Endothelial cell of hepatic sinusoid (primary cell): ENCODE data around the gene KIN.
"Not testable (repeated sequence)": the region's sequence is repeated elsewhere in the genome, so short reads cannot be mapped to it uniquely, and the experiment has no call there.

Experiments
- in situ Hi-C: cut with HindIII; loops from 2 replicates; pipeline ENCODE4 v1.10.0; 2017; ENCODE audit warnings: low sequenced_read_pairs

The KIN gene, protein sequence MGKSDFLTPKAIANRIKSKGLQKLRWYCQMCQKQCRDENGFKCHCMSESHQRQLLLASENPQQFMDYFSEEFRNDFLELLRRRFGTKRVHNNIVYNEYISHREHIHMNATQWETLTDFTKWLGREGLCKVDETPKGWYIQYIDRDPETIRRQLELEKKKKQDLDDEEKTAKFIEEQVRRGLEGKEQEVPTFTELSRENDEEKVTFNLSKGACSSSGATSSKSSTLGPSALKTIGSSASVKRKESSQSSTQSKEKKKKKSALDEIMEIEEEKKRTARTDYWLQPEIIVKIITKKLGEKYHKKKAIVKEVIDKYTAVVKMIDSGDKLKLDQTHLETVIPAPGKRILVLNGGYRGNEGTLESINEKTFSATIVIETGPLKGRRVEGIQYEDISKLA

DNA sequence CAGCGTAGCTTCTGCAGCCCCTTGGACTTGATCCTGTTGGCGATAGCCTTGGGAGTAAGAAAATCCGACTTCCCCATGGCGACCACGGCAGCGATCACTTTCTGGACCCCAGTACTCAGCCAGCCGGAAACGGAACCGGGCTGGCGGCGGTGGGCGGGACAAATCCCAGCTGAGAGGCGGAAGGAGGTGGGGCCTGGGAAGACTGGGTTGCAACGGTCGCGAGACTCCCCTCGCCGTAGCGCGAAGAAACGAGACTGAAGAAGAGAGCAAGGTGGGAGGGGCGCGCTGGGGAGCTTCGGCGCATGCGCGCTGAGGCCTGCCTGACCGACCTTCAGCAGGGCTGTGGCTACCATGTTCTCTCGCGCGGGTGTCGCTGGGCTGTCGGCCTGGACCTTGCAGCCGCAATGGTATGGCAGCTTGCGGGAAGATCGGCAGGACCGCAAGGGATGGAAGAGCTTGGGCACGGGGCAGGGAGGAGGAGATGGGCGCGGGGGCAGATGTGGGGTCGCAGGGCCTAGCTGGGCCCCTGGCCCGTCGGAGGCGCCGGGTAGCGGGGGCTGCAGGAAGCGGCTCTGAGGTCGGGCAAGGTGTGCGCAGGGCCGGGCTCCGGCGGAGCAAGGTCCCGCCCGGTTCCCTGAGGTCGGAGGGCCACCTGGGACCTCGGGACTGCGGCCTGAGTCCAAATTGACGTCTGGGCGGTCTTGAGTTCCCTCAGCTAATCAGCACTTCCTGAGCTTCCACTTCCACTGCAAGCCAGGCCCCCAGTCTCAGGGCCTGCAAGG, at the start of gene KIN, which contains the start of gene ATP5F1C:
Gene KIN (minus strand): TSS at position 137 of the 782 bp plus-strand sequence. CDS start 60 bp downstream, at position 77.
Gene ATP5F1C (plus strand): TSS at position 321 of the 782 bp plus-strand sequence. CDS start 31 bp downstream, at position 352.
- in situ Hi-C loops = no loop called here

DNA sequence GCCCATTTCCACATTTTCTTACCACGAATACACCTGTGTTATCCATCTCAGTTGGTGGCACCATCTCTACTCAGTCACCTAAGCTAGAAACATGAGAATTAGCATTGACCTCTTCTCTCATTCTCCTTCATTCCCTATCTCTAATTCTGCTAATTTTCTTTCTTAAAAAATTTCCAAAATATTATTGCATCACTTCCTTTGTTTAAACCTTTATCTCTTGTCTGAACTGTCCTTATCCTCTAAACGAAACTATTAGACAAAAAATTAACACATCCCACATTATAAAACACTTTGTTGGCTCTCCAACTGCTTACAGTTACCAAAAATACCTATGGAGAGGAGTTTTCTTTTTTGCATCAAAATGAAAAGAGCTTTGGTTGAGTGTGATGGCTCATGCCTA, 48.8 kb upstream of the KIN start:
- in situ Hi-C loops = no loop called here

DNA sequence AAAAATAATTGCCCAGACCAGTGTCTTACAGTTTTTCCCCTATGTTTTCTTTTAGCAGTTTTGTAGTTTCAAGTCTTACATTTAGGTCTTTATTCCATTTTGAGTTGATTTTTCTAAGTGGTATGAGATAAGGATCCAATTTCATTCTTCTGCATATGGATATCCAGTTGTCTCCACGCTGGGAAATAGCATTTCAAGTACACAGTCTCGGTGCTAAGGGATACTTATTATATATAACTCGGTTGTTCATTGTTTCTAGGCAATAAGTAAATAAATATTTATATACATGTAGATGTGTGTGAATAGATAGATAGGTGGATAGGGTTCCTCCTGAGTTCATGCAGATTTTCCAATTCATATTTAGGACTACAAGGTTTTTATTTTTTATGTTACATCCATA, 46.5 kb upstream of the KIN start:
- in situ Hi-C loops = no loop called here

DNA sequence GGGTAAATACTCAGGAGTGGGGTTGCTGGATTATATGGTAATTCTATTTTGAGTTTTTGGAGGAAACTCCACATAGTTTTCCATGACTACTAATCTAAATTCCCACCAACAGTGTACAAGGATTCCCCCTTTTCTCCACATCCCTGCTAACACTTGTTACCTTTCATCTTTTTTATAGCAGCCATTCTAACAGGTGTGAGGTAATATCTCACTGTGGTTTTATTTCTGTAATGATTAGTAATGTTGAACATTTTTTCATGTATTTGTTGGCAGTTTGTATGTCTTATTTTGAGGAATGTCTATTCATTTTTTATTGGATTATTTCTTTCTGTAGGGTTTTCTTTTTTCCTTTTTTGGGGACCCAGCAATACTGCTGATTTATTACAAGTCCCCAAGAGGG, 45.4 kb upstream of the KIN start:
- in situ Hi-C loops = no loop called here

DNA sequence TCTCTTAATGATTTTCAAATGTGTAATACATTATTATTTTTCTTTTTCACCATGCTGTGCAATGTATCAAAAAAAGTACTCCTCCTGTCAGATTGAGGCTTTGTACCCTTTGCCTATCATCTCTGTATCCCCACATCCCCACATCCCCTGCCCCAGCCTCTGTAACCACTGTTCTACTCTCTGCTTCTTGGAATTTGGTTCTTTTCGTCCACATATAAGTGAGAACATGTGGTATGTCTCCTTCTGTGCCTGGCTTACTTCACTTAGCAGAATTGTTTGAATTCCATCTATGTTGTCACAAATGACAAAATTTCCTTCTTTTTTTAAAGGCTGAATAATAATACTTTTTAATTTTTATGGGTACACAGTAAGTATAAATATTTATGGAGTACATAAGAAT, 44.3 kb upstream of the KIN start:
- in situ Hi-C loops = no loop called here

DNA sequence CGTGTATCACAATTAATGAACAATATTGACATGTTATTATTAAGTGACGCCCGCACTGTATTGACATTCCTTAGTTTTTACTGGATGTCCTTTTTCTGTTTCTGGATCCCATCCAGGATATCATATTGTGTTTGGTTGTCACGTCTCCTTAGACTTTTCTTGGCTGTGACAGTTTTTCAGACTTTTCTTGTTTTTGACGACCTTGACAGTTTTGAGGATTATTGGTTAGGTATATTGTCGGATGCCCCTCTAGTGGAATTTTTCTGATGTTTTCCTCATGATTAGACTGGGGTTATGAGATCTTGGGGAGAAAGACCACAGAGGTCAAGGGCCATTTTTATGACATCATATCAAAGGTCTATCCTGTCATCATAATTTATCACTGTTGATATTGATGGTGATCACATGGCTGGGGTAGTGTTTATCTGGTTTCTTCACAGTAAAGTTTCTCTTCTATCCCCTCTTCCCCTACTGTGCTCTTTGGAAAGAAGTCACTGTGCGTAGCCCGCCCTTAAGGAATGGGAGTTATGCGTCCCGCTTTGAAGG, 41.6 kb upstream of the KIN start:
- in situ Hi-C loops = no loop called here

DNA sequence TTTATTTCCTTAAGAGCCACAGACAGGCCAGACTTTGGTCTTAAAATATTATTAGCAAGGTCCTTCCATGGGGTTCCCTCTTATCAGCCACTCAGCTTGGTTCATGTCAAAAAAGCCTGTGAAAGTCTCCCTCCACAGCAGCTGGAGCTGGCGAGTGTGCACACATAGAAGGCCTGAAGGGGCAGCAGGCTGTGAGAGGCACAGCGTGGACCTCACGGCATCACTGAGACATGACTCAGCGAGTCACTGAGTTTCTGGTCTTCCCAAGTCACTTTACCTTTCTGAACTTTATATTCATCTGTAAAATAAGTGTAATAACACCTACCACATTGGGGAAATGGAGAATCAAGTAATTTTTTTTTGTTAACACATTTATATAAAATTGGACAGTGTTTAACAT, 39.2 kb upstream of the KIN start:
- in situ Hi-C loops = no loop called here

DNA sequence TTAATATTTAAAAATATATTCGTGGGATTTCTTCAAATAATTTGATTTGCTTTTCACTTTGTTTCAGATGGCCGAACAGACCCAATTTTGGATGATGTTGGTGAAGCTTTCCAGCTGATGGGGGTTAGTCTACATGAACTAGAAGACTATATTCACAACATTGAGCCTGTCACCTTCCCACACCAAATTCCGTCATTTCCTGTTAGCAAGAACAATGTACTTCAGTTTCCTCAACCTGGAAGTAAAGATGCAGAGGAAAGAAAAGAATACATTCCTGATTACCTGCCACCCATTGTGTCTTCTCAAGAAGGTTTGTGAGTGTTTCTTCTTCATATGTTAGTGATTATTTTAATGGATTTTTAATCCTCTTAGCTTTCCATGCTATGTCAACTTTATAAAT, 36.5 kb upstream of the KIN start:
- in situ Hi-C loops = no loop called here

DNA sequence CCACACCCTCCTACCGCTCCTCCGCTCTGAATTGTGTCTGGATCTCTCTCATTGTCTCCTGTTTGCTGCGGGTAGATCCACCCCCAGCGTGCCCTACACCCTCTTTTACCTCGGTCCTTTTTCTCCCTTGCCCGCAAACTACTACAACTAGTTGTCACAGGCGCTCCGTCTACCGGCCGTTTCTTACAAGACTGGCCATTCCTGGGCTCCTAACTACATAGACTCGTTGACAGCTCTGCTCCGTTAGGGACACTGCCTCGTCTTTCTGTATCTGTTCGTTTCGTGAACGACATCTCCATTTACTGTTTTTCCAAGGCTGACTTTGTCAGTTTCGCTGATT, 31.3 kb upstream of the KIN start:
- in situ Hi-C loops = no loop called here

DNA sequence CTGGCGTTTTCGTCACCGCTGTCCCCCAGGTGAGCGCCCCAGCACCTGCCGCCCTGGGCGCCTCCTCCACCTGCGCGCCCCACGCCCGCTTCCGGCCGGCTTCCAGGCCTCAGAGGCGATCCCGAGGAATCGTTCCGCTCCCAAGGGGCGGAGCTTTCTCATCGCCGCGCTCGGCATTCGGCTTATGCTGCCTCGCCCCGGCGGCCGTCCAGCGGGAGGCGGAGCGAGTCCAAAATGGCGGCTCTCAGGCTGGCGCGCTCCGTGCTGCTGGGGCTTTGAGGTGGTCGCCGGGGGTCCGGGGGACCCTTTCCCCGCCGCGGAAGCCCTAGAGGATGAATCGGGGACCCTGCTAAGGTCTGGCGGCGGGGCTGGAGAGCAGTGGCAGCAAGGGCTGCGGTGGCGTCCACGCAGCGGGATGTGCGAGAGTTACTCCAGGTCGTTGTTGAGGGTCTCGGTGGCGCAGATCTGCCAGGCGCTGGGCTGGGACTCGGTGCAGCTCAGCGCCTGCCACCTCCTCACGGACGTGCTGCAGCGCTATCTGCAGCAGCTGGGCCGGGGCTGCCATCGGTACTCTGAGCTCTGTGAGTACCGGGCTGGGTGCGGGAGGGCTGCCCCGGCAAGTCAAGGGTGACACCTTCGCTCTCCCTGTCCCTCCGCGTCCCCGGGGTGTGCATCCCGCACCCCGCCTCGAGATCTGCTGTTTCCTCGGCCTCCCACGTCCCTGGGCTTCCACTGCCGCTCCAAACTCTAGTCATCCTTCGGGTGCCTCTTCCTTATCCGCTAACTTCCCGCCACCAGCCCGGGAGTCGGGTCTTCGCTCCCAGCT, 30.7 kb upstream of the KIN start, which contains the start of gene TAF3:
Gene TAF3 (plus strand): TSS at position 211 of the 826 bp plus-strand sequence. CDS start 205 bp downstream, at position 416.
- in situ Hi-C loops = no loop called here

DNA sequence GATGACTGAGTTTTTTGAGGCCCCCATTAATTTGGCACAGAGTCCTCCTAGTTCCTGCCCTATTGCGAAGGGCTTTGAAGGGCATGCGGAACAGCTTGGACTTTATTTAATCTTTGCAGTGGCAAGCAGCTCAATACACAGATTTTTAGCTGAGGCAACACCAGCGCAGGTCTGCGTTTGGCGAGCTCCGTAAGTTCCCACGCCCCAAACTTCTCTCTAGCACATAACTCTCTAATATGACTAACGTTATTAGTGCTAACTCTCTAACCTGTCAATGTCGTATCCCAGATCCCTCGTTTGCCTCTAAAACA, 30.1 kb upstream of the KIN start:
- in situ Hi-C loops = no loop called here

DNA sequence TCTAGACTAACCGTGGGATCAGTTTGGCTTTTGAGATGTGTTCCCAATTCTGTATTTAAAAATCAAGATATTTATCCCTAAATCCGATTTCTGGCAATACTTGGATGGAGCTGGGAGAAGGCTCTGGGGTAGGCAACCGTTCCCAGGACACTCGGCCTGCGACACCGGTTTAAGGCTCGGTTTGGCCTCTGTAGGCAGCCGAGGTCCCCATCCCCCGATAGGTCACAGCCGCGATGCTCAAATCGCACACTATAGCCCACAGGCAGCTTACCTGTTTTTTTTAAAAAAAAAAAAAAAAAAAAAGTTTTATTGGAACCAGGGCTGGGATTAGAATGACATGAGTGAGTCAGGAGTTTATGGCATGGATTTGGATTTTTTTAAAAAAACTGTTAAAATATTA, 29.8 kb upstream of the KIN start:
- in situ Hi-C loops = no loop called here

DNA sequence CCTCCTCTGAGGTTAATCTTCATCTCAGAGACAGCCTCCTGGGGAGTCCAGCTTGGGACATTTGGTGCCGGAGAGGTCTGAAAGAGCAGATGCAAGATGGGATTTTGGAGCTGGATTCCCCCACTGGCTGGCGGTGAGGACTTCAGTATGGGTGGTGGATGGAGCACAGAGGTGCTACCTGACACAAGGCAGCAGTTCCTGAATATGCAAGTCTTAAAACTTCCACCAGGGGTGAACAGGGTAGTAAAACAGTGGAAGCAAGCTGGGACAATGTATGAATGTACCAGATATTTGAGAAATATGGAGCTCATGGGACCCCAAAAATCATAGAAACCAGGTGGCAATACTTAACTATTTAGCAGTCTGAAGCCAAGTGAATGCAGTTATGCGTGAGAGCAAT, 25.7 kb upstream of the KIN start:
- in situ Hi-C loops = no loop called here

DNA sequence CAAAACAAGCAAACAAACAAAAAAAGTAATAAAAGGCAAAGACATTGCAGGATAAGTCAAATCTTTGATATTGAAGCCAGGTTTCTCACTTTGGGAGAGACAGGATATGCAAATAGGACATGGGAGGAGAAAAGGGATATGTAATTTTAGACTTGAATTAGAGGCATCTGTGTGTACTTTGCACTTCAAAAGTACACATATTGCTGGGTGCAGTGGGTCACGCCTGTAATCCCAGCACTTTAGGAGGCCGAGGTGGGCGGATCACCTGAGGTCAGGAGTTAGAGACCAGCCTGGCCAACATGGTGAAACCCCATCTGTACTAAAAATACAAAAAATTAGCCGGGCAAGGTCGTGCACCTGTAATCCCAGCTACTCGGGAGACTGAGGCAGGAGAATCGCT, 23.9 kb upstream of the KIN start:
- in situ Hi-C loops = not testable (repeated sequence)

DNA sequence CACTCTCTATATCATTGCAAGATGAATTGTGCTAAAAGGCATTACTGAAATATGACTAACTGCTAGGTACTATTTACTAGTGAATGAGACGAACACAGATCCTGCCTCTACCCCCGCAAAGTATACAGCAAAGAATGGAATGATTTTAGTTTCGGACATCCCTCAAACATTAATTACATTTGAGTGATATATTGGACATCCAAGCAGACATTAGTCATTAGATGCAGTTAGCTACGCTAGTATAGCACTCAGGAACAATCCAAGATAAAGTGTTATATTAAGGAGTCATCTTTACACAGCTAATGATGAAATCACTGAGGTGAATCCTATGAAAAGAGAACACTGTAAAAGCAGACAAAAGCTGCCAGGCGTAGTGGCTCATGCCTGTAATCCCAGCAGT, 23.2 kb upstream of the KIN start:
- in situ Hi-C loops = no loop called here

DNA sequence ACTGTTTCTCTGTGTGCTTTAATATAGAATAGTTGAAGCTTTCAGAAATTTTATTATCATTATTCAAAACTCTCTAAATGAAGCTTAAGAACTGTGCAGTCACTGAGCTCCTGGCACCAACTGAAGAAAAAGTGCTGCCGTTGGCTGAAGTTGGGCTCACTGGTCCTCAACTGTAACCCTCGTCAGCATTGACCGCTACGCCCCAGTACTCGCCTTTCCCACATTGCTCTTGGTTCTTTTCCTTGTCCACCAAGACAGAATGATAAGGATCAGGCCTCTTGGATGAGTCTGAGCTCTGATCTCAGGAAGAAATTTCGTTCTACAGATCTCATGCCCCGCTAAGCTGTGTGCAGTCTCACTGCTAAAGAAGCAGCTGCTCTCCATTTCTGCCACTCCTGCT, 22.6 kb upstream of the KIN start:
- in situ Hi-C loops = no loop called here

DNA sequence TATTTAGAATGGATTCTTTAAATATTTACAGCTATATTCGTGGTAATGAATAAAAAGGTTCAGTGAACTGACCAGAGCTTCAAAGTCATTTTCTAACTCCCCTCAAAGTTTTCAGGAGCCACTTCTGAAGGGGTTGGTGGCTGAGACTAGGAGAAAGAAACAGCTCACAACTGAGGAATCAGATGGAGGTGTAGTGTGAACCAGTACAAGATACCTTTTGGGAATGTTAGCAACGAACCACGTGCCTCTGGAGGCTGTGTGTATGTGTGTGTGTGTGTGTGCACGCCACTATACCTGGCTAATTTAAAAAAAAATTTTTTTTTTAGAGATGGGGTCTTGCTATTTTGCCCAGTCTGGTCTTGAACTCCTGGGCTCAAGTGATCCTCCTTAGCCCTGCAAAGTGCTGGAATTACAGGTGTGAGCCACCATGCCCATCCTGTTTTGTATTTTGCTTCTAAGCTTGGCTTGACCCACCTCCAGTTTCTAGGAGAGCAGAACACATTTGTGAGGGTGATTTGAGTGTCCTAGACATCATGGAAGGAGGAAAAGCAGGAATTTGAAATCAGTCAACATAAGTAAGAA, 21.0 kb upstream of the KIN start:
- in situ Hi-C loops = loop anchor here (5.0 kb wide), 1 partner anchor 46 kb away; no protein-coding TSS in a partner anchor

DNA sequence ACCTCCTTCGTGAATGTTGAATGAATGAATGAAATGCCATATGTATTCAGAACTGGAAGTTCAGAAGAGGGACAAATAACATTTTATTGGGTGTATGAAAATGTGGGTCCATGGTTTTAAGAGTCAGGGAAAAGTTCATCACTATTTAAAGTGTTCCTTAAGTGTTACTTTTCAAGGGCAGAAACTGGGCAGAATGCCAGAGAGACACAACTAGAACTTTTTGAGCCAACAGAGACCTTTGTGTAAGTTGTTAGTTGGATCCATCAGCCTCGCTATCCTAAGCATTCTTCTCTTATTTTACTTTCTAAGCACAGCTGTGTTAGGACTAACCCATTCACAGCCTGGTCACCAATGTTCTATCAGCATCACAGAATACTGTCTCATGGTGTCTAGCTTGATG, 16.9 kb upstream of the KIN start:
- in situ Hi-C loops = loop anchor here (5.0 kb wide), 1 partner anchor 42 kb away; no protein-coding TSS in a partner anchor

DNA sequence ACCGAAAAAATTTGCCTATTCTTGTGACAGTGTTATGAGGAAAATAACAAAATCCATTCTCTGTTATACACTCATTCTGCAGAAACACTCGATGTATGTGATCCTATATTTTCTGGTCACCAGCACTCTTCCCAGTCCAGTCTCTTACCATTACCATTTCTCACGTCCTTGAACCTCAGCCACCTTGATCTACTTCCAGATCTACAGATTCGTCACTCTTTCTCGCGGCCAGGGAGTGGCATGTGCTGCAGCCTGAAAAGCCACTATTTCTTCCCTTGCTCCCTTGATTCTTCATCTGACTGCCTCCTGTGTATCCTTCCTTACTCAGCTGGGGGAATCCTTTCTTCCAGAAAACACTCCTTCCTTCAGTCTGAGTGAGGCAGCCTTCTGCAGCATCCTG, 16.4 kb upstream of the KIN start:
- in situ Hi-C loops = no loop called here

DNA sequence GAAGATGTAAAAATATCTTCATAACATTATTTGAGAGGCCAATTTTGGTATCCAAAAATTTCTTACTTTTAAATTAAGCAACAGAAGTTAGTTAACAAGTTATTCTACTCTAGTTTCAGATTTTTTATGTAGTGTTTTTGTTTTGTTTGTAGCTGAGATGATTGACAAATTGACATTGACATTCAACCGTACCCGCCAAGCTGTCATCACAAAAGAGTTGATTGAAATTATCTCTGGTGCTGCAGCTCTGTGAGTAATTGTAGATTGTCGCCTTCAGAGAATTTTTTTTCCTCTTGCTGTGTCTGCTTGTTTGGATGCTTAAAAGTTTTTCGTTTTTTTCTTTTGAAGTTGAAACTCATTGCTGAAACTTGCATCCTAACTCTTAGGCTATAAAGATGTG, 14.8 kb upstream of the KIN start:
- in situ Hi-C loops = no loop called here

DNA sequence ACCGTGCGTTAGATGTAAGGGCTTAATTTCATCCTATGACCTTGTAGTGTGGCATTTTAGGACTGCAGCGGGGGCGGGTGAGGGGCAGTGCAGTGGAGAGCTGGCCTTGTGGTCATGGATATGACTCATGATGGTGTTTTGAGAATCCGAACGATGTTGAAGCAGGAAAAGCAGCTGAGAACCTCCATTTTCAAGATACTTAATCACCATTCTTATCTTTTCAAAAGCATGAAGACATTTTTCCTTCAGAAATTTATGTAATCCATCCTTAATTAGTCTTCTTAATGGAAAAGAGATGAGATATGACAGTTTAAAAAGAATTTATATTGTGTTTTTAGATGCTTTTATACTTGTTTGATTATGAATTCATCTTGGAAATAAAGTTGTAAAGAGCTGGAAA, 9.8 kb upstream of the KIN start:
- in situ Hi-C loops = no loop called here
